GM18511 (cell line): ENCODE data around the gene SAMD1.

Experiments
- ATAC-seq: cut with Tn5 transposase; IDR thresholded peaks from one replicate; pipeline ENCODE4 v1.9.1; 2021; ENCODE audit warnings: mild to moderate bottlenecking, moderate library complexity; ENCODE audit not compliant: unreplicated experiment

The SAMD1 gene

DNA sequence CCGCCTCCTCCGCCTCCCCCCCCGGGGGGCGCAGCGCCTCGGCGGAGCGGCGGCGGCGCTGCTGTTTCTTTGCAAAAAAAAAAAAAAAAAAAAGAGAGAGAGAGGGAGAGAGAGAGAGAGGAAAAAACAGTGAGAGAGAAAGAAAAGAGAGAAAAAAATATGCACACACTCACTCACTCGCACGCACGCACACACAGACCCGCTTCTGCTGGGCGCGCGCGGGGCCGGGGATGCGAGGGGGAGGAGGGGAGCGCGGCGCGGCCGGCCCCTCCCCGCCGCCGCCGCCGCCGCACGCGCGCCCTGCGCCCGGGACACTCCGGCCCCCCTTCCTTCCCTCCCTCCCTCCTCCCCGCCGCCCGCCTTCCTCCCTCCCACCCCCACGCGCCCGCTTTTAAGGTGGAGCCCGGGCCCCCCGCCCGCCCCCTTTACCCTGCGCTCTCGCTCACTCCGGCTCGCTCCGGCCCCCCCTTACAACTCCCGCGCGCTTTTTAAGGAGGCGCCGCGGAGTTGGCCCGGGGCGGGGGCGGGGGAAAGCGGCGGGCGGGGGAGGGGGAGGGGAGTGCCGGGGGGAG is at the start of gene SAMD1:
SAMD1 (minus strand) TSS at position 243 of the 572 bp plus-strand sequence.
- peak; percentile 34 for ATAC-seq

DNA sequence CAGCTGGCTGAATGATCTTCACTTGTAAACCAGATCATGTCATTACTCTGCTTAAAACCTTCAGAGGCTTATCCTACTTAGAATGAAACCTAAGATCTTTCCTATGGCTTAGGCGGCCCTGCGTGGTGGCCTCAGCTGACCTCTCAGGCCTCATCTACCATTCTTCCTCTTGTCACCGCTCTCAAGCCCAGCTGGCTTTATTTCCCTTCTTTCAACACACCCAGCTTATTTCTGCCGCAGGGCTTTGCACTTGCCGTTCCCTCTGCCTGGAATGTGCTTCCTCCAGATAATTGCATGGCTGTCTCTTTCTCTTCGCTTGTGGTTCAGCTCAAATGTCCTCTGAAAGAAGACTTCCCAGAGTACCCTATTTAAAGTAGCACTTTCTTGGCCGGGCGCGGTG is 49.4 kb upstream of the SAMD1 start:
- no peak for ATAC-seq

GRCh38 chr19:14138576-14139265 is 48.2 kb upstream of the SAMD1 start:
- ATAC-seq: no peak

DNA sequence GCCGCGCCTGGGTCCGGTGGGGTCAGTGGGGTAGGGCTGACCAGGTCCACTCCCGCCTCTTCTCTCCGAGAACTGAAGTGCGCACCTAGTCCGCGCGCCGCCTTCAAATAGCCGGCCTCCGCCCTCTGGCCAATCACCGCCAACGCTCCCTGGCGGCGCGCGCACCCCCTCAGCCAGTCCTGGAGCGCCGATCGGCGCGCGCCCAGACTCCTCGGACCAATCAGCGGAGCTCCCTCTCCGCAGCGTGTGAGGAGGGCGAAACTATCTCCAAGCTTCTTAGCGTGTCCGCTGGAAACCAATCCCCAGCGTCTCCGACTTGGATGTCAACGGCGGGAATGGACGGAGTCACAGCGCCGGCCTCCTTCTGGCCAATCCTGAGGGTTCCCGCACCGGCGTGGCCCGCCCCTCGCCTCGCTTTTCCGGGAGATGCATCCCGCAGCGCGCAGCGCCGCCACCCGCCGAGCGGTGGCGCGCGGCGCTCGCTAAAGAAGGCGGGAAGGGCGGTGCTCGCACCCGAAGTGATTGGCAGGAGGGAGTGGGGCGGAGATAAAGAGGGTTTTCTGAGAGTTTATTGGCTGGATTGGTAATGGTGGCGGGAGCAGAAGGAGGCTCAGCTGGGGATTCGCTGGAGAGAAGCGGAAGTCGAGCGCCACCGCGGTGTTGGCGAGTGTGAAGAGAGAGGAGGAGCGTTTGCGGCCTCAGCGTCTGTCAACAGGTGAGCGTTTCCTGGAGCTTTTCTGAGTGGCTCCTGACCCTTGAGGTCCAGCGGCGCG is 46.1 kb upstream of the SAMD1 start, which contains the start of gene ASF1B:
ASF1B (minus strand) TSS at position 81 of the 773 bp plus-strand sequence. CDS start 133 bp downstream, outside the sequence.
- ATAC-seq: peak; percentile 84

GRCh38 chr19:14135985-14136508 is 45.5 kb upstream of the SAMD1 start:
- ATAC-seq: no peak

GRCh38 chr19:14135355-14135754 is 44.8 kb upstream of the SAMD1 start:
- ATAC-seq: no peak

- ATAC-seq: no peak
Observed at GRCh38 chr19:14127929-14128509, 37.5 kb upstream of the SAMD1 start.

GRCh38 chr19:14127176-14127575 is 36.6 kb upstream of the SAMD1 start:
- no peak for ATAC-seq

DNA sequence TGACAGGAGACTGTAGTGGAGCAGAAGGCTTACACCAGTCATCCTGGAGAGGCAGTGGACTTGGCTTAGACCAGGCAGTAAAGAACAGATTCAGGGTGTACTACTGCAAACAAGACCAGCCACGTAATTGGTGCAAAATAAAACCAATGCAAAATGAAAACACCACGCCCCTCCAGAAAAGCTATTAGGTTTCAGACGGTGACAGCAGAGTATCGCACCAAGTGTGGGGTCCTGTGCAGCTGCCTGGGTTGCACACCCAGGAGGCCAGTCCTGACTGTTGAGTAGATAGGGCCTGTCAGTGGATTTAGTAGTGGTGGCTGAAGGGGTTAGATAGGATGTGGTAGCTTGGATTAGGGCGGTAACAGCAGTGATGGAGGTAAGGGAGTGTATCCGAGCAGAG is 32.4 kb upstream of the SAMD1 start:
- ATAC-seq: no peak

- no peak for ATAC-seq
Observed at GRCh38 chr19:14120497-14120780, 29.9 kb upstream of the SAMD1 start.

- ATAC-seq: no peak
Observed at GRCh38 chr19:14119644-14120496, 29.3 kb upstream of the SAMD1 start.

- ATAC-seq: no peak
Observed at GRCh38 chr19:14119146-14119545, 28.6 kb upstream of the SAMD1 start.

DNA sequence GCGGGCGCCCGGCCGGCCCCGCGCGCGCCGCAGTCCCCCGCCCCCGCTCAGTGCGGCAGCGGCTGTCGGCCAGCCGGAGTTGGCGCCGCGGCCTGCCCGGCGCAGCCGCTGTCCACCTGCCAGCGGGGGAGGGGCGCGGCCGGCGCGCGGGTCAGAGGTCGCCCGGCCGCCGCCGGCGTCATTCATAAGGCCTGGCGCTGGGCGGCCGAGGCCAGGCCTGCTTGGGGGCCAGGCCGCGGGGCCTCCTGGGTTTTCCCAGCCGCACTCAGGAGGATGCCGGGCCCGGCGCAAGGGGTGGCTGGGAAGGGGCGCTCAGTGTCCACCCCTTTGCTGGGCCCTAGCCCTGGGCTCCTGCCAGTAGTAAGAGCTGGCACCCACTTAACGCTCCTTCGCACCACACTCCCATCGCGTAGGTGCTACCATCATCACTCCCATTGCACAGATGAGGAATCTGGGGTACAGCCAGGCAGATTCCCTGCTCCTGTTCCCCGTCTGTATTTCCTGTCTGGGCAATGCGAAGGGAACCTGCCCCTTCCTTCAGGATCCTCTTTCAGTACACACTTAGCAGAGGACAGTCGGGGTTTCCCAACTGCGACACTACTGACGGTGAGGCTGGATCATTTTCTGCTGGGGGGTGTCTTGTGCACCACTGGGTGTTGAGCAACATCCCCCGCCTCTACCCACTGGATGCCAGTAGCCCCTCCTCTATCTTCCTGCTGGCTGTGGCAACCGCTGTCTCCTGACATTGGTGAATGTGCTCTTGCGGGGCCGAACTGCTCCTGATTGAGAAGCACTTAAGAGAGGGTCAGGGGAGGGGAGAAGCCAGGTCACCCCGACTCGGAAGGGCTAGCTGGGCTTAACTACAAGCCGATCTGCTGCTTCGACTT is 27.9 kb upstream of the SAMD1 start:
- no peak for ATAC-seq

- ATAC-seq: peak; percentile 92
Observed at GRCh38 chr19:14117668-14118164, 27.2 kb upstream of the SAMD1 start, which contains the start of gene PRKACA. Gene PRKACA, minus strand, starts transcription at chr19:14117762. Its CDS starts 215 bp downstream, at chr19:14117547.

DNA sequence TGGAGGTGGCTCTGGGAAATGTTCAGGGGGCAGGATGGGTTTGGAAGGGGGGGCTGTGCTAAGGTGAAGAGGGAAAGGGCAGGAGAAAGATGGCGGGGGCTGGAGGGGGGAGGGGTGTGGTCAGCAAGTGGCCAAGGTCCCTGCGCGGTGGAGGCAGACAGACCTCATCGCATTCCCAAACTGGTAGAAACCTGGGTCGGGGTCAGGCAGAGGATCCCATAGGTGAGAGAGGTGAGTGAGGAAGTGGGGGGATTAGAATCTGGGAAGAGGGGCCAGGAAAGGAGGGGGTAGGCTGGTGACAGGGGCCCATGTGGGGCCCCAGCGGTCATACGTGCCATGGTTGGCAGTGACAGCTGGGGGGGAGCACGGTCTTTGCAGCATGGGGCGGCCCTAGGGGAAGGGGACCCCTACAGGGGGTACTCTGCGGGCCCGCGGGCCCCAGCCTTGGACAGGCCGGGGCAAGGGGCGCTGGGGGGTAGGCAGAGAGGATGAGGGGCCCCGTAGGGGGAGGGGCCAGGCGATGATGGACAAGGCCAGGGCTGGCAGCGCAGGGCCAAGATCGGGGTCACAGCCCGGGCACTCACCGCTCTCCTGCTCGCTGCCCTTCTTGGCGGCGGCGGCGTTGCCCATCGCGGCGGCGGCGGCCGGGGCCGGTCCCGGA is 26.5 kb upstream of the SAMD1 start:
- peak; percentile 12 for ATAC-seq

GRCh38 chr19:14116525-14116917 is 26.0 kb upstream of the SAMD1 start:
- no peak for ATAC-seq

DNA sequence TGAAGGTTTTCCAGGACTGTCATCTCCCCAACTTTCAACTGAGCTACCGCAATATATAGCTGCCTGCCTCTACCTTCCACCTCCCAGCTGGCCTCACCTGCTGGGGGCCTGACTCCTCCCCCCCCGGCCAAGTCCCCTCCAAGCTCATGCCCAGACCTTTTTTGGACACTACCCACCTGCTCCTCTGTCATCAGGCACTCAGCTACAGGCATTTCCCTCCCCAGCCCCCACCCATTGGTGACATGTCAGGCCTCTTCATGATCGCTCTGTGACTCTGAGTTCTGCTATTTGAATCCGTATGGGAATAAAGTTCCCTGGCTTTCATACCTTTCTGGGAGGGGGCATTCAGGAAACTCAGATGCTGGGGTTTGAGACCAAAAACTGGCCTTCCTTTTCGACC is 25.2 kb upstream of the SAMD1 start:
- no peak for ATAC-seq

DNA sequence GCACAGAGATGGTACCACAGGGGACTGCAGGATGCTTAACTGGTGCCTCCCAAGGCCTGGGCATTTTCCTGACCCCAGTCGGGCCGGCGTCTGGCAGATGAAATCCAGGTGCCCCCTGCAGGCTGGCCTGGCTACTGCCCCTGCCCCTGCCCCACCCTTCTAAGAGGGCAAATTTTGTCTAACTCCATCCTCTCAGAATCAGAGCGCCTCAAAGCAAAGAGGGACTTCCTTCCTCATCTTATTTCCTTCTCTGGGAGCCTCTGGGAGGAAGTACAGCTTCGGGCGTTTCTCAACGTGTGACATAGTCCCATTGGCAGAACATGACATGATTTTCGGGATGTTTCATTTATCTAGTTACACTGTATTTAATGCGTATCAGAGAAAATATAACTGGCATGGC is 24.3 kb upstream of the SAMD1 start:
- ATAC-seq: no peak

- ATAC-seq: no peak
Observed at GRCh38 chr19:14114439-14114838, 23.9 kb upstream of the SAMD1 start.
